WTC11 (cell line): ENCODE results near the gene RPS28. TPM values are rescaled to one million over a fixed set of nuclear protein-coding genes. Genes with fewer than 3 reads are reported as not detected.

ENCODE experiments used
- ATAC-seq: fragments of 200-7000 bp; cut with Tn5 transposase; 2 replicates; pipeline ENCODE4 v1.10.0; 2021; ENCODE audit warnings: mild to moderate bottlenecking, moderate library complexity
- CTCF ChIA-PET: fragments of 300-600 bp; sonication (Branson Sonifier 250); formaldehyde crosslinking; loops from one replicate; lab custom pipeline; 2021; ENCODE audit warnings: antibody characterized with exemption; lab: Charles Lee
- POLR2A ChIA-PET: fragments of 350-600 bp; sonication (Branson Sonifier 250); formaldehyde crosslinking; loops from one replicate; lab custom pipeline; 2021; ENCODE audit warnings: antibody characterized with exemption; lab: Charles Lee
- DNase-seq: peaks from one replicate; pipeline ENCODE4 v3.0.0; 2021; ENCODE audit warnings: low spot score
- H3K27ac Mint-ChIP-seq: 2 replicates; pipeline ENCODE4 v1.8.0; 2021; ENCODE audit warnings: mixed read lengths
- H3K27me3 Mint-ChIP-seq: 2 replicates; pipeline ENCODE4 v1.8.0; 2021; ENCODE audit warnings: low read depth, mild to moderate bottlenecking, moderate library complexity, mixed read lengths
- H3K36me3 Mint-ChIP-seq: 2 replicates; pipeline ENCODE4 v1.8.0; 2021; ENCODE audit warnings: mixed read lengths
- H3K4me1 Mint-ChIP-seq: 2 replicates; pipeline ENCODE4 v1.8.0; 2022; ENCODE audit warnings: mixed read lengths
- H3K4me3 Mint-ChIP-seq: 2 replicates; pipeline ENCODE4 v1.8.0; 2021; ENCODE audit warnings: mild to moderate bottlenecking, moderate library complexity, mixed read lengths
- H3K9me3 Mint-ChIP-seq: 2 replicates; pipeline ENCODE4 v1.8.0; 2021; ENCODE audit warnings: mixed read lengths
- ATF1 ChIP-seq: sonication (generic); formaldehyde crosslinking; IDR thresholded peaks from 2 replicates; pipeline ENCODE4 v1.8.1; 2023; ENCODE audit warnings: mild to moderate bottlenecking, moderate library complexity, missing genetic modification reagents
- ESRRA ChIP-seq: sonication (generic); formaldehyde crosslinking; IDR thresholded peaks from 2 replicates; pipeline ENCODE4 v1.8.1; 2022; ENCODE audit warnings: mild to moderate bottlenecking, missing genetic modification reagents, borderline replicate concordance
- ETV6 ChIP-seq: sonication (generic); formaldehyde crosslinking; IDR thresholded peaks from 2 replicates; pipeline ENCODE4 v1.8.1; 2022; ENCODE audit warnings: mild to moderate bottlenecking, missing genetic modification reagents
- FOXK1 ChIP-seq: sonication (generic); formaldehyde crosslinking; IDR thresholded peaks from 2 replicates; pipeline ENCODE4 v1.8.0; 2022; ENCODE audit warnings: mild to moderate bottlenecking, moderate library complexity, missing genetic modification reagents
- FOXP1 ChIP-seq: sonication (generic); formaldehyde crosslinking; IDR thresholded peaks from 2 replicates; pipeline ENCODE4 v1.8.0; 2022; ENCODE audit warnings: missing genetic modification reagents, mild to moderate bottlenecking, moderate library complexity, borderline replicate concordance
- GABPB1 ChIP-seq: sonication (generic); formaldehyde crosslinking; IDR thresholded peaks from 2 replicates; pipeline ENCODE4 v1.8.1; 2023; ENCODE audit warnings: mild to moderate bottlenecking, missing genetic modification reagents
- HMGA2 ChIP-seq: fragments of 250-450 bp; sonication (Bioruptor Pico); IDR thresholded peaks from 2 replicates; pipeline ENCODE4 v1.4.0; 2021; ENCODE audit warnings: mild to moderate bottlenecking, moderate library complexity
- IRF2 ChIP-seq: sonication (generic); formaldehyde crosslinking; IDR thresholded peaks from 2 replicates; pipeline ENCODE4 v1.8.0; 2022; ENCODE audit warnings: low read depth, missing genetic modification reagents, borderline replicate concordance
- KAT7 ChIP-seq: sonication (generic); formaldehyde crosslinking; IDR thresholded peaks from 2 replicates; pipeline ENCODE4 v1.8.1; 2023; ENCODE audit warnings: missing genetic modification reagents, mild to moderate bottlenecking, borderline replicate concordance
- NFE2L1 ChIP-seq: sonication (generic); formaldehyde crosslinking; IDR thresholded peaks from 2 replicates; pipeline ENCODE4 v1.8.1; 2023; ENCODE audit warnings: missing genetic modification reagents
- RORB ChIP-seq: fragments of 250-450 bp; sonication (Bioruptor Pico); IDR thresholded peaks from 2 replicates; pipeline ENCODE4 v1.9.0; 2021; ENCODE audit warnings: mild to moderate bottlenecking
- SMAD4 ChIP-seq: sonication (generic); formaldehyde crosslinking; IDR thresholded peaks from 2 replicates; pipeline ENCODE4 v1.8.0; 2022; ENCODE audit warnings: mild to moderate bottlenecking, missing genetic modification reagents
- TP53 ChIP-seq: sonication (generic); formaldehyde crosslinking; IDR thresholded peaks from 2 replicates; pipeline ENCODE4 v1.8.1; 2023; ENCODE audit warnings: mild to moderate bottlenecking, missing genetic modification reagents
- ZBTB21 ChIP-seq: sonication (generic); formaldehyde crosslinking; IDR thresholded peaks from 2 replicates; pipeline ENCODE4 v1.8.1; 2023; ENCODE audit warnings: mild to moderate bottlenecking, missing genetic modification reagents, borderline replicate concordance
- ZNF121 ChIP-seq: sonication (generic); formaldehyde crosslinking; IDR thresholded peaks from 2 replicates; pipeline ENCODE4 v1.8.0; 2023; ENCODE audit warnings: missing genetic modification reagents
- ZNF317 ChIP-seq: sonication (generic); formaldehyde crosslinking; IDR thresholded peaks from 2 replicates; pipeline ENCODE4 v1.8.1; 2023; ENCODE audit warnings: low read depth, mild to moderate bottlenecking, moderate library complexity, missing genetic modification reagents, borderline replicate concordance
- total RNA-seq: library from RNA; stranded (reverse); gene quantifications from 3 replicates; pipeline ENCODE4 v1.2.3, GENCODE V29; 2021
- TF ChIP-seq, protein P1 (sequence below): fragments of 250-450 bp; sonication (Bioruptor Pico); IDR thresholded peaks from 2 replicates; pipeline ENCODE4 v1.9.0; 2021; ENCODE audit warnings: mild to moderate bottlenecking
- TF ChIP-seq, protein P2 (sequence below): fragments of 250-450 bp; sonication (Bioruptor Pico); IDR thresholded peaks from 2 replicates; pipeline ENCODE4 v1.9.0; 2021; ENCODE audit warnings: mild to moderate bottlenecking
- TF ChIP-seq, protein P3 (sequence below): sonication (generic); formaldehyde crosslinking; IDR thresholded peaks from 2 replicates; pipeline ENCODE4 v1.8.1; 2022; ENCODE audit warnings: mild to moderate bottlenecking, missing genetic modification reagents, moderate library complexity, borderline replicate concordance
- TF ChIP-seq, protein P4 (sequence below): sonication (generic); formaldehyde crosslinking; IDR thresholded peaks from 2 replicates; pipeline ENCODE4 v1.8.0; 2022; ENCODE audit warnings: mild to moderate bottlenecking, missing genetic modification reagents
- TF ChIP-seq, protein P5 (sequence below): fragments of 250-450 bp; sonication (Bioruptor Pico); IDR thresholded peaks from 2 replicates; pipeline ENCODE4 v2.1.2; 2022; ENCODE audit warnings: mild to moderate bottlenecking, moderate library complexity
- TF ChIP-seq, protein P6 (sequence below): fragments of 250-450 bp; sonication (Bioruptor Pico); IDR thresholded peaks from 2 replicates; pipeline ENCODE4 v1.9.0; 2021; ENCODE audit warnings: moderate library complexity, mild to moderate bottlenecking, inconsistent platforms, borderline replicate concordance

Gene RPS28
- total RNA-seq, 1 experiment from 2014 or later, result 2,082 TPM

DNA sequence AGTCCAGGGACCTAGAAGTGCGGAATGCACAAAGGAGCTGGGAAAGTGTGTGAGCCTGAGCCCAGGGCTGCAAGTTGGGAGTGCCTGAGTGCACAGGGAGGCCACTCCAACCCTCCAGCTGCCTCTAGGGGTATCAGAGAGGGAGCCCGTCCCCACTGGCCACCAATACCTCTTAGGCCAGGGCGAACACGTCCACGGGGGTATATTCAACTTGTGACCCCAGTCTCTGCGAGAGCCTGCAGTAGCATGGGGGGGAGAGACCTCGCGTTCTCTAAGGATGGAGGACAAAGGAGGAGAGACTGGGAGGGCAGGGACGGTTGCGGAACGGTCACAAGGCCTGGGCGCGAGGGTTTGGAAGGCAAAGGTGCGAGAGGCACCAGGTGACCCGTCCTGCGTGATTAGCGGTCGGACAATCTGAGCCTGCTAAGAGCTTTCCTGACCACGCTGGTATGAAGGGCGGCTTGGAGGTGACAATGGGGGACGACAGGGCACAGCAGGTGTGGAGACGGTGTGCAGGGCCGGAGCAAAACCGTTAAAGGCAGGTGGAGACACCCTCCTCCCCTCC lies 13.8 kb upstream of the RPS28 start:
- Mint-ChIP-seq H3K27me3 (no peaks in the 10 kb centered on the region), H3K4me1 (peaks cover 33% of the 10 kb centered on the region), H3K27ac (peak overlapping the region; percentile 91), H3K4me3 (peak overlapping the region; percentile 86), H3K9me3 (no peaks in the 10 kb centered on the region), H3K36me3 (peaks cover 18% of the 10 kb centered on the region)
- DNase-seq, result peak; percentile 21
- CTCF ChIA-PET, result interaction anchor here (0.8 to 1.3 kb wide), 4 partner anchors 9 to 272 kb away, joined by 3 to 4 read pairs (median 3); no protein-coding TSS in a partner anchor
- ATAC-seq, result peak; percentile 20
- POLR2A ChIA-PET, result interaction anchor here (0.7 kb wide), 1 partner anchor 14 kb away, joined by 3 read pairs; the partner anchor contains the start of gene RPS28
- TF ChIP-seq ESRRA (CRISPR knock-in tag), result no peak
- TF ChIP-seq, protein P1, sequence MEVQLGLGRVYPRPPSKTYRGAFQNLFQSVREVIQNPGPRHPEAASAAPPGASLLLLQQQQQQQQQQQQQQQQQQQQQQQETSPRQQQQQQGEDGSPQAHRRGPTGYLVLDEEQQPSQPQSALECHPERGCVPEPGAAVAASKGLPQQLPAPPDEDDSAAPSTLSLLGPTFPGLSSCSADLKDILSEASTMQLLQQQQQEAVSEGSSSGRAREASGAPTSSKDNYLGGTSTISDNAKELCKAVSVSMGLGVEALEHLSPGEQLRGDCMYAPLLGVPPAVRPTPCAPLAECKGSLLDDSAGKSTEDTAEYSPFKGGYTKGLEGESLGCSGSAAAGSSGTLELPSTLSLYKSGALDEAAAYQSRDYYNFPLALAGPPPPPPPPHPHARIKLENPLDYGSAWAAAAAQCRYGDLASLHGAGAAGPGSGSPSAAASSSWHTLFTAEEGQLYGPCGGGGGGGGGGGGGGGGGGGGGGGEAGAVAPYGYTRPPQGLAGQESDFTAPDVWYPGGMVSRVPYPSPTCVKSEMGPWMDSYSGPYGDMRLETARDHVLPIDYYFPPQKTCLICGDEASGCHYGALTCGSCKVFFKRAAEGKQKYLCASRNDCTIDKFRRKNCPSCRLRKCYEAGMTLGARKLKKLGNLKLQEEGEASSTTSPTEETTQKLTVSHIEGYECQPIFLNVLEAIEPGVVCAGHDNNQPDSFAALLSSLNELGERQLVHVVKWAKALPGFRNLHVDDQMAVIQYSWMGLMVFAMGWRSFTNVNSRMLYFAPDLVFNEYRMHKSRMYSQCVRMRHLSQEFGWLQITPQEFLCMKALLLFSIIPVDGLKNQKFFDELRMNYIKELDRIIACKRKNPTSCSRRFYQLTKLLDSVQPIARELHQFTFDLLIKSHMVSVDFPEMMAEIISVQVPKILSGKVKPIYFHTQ (CRISPR knock-in tag), result no peak
- TF ChIP-seq ZNF121 (CRISPR knock-in tag), result no peak
- TF ChIP-seq ETV6 (CRISPR knock-in tag), result no peak
- no peak for TF ChIP-seq GABPB1 (CRISPR knock-in tag)
- TF ChIP-seq ZBTB21 (CRISPR knock-in tag), result no peak
- TF ChIP-seq, protein P2, sequence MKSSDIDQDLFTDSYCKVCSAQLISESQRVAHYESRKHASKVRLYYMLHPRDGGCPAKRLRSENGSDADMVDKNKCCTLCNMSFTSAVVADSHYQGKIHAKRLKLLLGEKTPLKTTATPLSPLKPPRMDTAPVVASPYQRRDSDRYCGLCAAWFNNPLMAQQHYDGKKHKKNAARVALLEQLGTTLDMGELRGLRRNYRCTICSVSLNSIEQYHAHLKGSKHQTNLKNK, result peak; percentile 3; the same call in 1 of the 2 replicates
- no peak for TF ChIP-seq NFE2L1 (CRISPR knock-in tag)
- 0 out of 2 replicates have a peak, but pooled peaks have one; percentile 35 for TF ChIP-seq RORB (CRISPR knock-in tag)
- no peak for TF ChIP-seq TP53 (CRISPR knock-in tag)
- no peak for TF ChIP-seq HMGA2
- TF ChIP-seq, protein P3, sequence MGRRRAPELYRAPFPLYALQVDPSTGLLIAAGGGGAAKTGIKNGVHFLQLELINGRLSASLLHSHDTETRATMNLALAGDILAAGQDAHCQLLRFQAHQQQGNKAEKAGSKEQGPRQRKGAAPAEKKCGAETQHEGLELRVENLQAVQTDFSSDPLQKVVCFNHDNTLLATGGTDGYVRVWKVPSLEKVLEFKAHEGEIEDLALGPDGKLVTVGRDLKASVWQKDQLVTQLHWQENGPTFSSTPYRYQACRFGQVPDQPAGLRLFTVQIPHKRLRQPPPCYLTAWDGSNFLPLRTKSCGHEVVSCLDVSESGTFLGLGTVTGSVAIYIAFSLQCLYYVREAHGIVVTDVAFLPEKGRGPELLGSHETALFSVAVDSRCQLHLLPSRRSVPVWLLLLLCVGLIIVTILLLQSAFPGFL (CRISPR knock-in tag), result no peak
- TF ChIP-seq, protein P4, sequence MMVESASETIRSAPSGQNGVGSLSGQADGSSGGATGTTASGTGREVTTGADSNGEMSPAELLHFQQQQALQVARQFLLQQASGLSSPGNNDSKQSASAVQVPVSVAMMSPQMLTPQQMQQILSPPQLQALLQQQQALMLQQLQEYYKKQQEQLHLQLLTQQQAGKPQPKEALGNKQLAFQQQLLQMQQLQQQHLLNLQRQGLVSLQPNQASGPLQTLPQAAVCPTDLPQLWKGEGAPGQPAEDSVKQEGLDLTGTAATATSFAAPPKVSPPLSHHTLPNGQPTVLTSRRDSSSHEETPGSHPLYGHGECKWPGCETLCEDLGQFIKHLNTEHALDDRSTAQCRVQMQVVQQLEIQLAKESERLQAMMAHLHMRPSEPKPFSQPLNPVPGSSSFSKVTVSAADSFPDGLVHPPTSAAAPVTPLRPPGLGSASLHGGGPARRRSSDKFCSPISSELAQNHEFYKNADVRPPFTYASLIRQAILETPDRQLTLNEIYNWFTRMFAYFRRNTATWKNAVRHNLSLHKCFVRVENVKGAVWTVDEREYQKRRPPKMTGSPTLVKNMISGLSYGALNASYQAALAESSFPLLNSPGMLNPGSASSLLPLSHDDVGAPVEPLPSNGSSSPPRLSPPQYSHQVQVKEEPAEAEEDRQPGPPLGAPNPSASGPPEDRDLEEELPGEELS, result no peak

DNA sequence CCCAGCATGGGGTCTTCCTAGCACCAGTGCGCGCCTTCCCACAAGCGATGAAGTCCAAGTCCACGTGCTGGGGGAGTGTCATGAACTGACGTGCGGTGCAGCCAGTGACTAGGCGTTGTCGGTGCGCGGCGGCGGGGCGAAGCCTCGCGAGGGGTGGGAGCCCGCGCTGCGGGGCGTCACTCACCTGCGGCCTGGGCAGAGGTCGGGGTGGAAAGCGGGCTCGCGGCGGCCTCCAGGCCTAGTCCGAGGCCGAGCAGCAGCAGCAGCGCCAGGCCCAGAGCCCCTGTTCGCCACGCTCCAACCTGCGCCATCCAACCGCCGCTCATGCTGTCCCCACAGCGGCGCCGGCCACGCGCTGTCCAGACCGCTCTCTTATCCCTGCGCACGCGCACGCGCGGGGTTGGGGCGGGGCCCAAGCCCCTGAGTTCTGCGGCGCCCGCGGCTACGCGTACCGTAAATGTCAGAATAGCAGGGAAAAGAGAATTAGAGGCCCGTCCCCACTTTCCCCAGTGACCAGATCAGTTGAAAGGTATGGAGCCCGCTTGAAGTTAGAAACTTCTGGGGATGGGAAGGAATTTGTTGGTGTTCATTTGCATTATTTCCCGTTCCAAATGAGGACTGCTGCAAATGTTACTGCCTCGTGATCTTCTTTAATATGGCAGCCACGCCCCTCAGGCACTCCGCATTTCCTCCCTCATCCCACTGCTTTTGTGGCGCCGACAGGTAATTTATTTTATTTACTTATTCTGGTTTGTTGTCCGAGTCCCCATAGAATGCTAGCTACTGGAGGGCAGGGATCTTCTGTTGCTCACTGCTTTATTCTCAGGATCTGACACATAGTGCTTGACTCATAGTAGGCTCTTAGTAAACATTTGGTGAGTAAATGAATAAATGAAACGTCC lies 13.1 kb upstream of the RPS28 start, which contains the start of gene CD320:
Gene CD320, minus strand, starts transcription at position 394 of the 902 bp plus-strand sequence. Its CDS starts 68 bp downstream, at position 326.
- Mint-ChIP-seq H3K9me3 (no peaks in the 10 kb centered on the region), H3K27ac (peak within 1 kb of the TSS; percentile 91), H3K4me3 (peak within 1 kb of the TSS; percentile 86), H3K36me3 (peaks cover 18% of the 10 kb centered on the region), H3K27me3 (no peaks in the 10 kb centered on the region), H3K4me1 (peaks cover 33% of the 10 kb centered on the region)
- ChIA-PET CTCF (interaction anchor here (1.3 kb wide), 1 partner anchor 26 kb away, joined by 4 read pairs; no protein-coding TSS in a partner anchor), POLR2A (no interaction called here)
- peak; percentile 87 for DNase-seq
- peak; percentile 67 for ATAC-seq
- TF ChIP-seq KAT7, result peak; percentile 85; the same call in 1 of the 2 replicates
- peak; percentile 49; the same call in 1 of the 2 replicates for TF ChIP-seq NFE2L1 (CRISPR knock-in tag)
- peak; percentile 80 for TF ChIP-seq GABPB1 (CRISPR knock-in tag)
- peak; percentile 72; the same call in 1 of the 2 replicates for TF ChIP-seq FOXK1
- TF ChIP-seq ZNF317 (CRISPR knock-in tag), result peak; percentile 63; the same call in 1 of the 2 replicates
- 0 out of 2 replicates have a peak, but pooled peaks have one; percentile 67 for TF ChIP-seq ATF1 (CRISPR knock-in tag)
- TF ChIP-seq IRF2 (CRISPR knock-in tag), result peak; percentile 66; the same call in 1 of the 2 replicates
- TF ChIP-seq FOXP1 (CRISPR knock-in tag), result peak; percentile 92; the same call in 1 of the 2 replicates
- TF ChIP-seq, protein P5, sequence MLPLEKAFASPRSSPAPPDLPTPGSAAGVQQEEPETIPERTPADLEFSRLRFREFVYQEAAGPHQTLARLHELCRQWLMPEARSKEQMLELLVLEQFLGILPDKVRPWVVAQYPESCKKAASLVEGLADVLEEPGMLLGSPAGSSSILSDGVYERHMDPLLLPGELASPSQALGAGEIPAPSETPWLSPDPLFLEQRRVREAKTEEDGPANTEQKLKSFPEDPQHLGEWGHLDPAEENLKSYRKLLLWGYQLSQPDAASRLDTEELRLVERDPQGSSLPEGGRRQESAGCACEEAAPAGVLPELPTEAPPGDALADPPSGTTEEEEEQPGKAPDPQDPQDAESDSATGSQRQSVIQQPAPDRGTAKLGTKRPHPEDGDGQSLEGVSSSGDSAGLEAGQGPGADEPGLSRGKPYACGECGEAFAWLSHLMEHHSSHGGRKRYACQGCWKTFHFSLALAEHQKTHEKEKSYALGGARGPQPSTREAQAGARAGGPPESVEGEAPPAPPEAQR (CRISPR knock-in tag), result no peak
- TF ChIP-seq, protein P6, sequence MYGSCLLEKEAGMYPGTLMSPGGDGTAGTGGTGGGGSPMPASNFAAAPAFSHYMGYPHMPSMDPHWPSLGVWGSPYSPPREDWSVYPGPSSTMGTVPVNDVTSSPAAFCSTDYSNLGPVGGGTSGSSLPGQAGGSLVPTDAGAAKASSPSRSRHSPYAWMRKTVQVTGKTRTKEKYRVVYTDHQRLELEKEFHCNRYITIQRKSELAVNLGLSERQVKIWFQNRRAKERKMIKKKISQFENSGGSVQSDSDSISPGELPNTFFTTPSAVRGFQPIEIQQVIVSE (CRISPR knock-in tag), result no peak
- TF ChIP-seq SMAD4 (CRISPR knock-in tag), result peak; percentile 44; the same call in 1 of the 2 replicates
